Adrenal gland (tissue), 5 donors: ENCODE results near the gene PLEKHA7.

Experiments used
- POLR2A ChIP-seq, 2 donors: fragments of 450-650 bp; IDR thresholded peaks; one replicate each; pipeline ENCODE4 v1.6.1; 2017; ENCODE audit warnings: antibody characterized with exemption in 2 of 2, mild to moderate bottlenecking in 2 of 2, moderate library complexity in 1 of 2
- TF ChIP-seq, protein P1 (sequence below), 6 experiments: fragments of 450-650 bp in 4 of 6; fragments of 200-600 bp in 2 of 6; sonication (generic) in 1 of 6; IDR thresholded peaks; 1 replicate in 5 of 6; 2 replicates in 1 of 6; pipeline versions ENCODE4 v1.5.1 to v1.8.0; 2016 to 2021; ENCODE audit warnings: antibody characterized with exemption in 6 of 6, mild to moderate bottlenecking in 2 of 6, moderate library complexity in 1 of 6
- donor health status: DM: no; HTN: no; CAD: no.

DNA sequence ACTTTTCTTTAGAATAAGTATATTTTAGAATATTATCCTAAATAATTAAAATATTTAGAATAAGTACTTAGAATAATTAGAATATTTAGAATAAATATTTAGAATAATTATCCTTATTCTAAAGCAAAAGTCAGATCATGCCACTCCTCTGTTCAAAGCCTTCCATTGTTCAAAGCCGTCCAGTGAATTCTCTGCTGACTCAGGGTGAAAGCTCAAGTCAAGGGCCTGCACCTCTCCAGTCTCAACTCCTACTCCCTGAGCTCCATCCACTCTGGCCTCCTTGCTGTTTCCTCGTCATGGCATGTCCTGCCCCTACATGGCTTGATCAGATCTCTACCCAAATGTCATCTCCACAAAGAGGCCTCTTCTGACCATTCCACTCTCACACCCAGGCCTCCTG, 30.0 kb downstream of the PLEKHA7 start:
- TF ChIP-seq, protein P1, sequence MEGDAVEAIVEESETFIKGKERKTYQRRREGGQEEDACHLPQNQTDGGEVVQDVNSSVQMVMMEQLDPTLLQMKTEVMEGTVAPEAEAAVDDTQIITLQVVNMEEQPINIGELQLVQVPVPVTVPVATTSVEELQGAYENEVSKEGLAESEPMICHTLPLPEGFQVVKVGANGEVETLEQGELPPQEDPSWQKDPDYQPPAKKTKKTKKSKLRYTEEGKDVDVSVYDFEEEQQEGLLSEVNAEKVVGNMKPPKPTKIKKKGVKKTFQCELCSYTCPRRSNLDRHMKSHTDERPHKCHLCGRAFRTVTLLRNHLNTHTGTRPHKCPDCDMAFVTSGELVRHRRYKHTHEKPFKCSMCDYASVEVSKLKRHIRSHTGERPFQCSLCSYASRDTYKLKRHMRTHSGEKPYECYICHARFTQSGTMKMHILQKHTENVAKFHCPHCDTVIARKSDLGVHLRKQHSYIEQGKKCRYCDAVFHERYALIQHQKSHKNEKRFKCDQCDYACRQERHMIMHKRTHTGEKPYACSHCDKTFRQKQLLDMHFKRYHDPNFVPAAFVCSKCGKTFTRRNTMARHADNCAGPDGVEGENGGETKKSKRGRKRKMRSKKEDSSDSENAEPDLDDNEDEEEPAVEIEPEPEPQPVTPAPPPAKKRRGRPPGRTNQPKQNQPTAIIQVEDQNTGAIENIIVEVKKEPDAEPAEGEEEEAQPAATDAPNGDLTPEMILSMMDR (IDR thresholded peaks at IDR 0.05): no peak
- no peak for TF ChIP-seq POLR2A (IDR thresholded peaks at IDR 0.05)
